SH-SY5Y (cell line): Measurements from ENCODE around the gene TRPV3.

Source experiments
- GATA2 ChIP-seq: IDR thresholded peaks from 2 replicates; pipeline ENCODE4 v1.6.1; 2011; ENCODE audit warnings: mild to moderate bottlenecking, low read depth, low read length
- GATA3 ChIP-seq: IDR thresholded peaks from 2 replicates; pipeline ENCODE4 v1.6.1; 2011; ENCODE audit warnings: low read depth, mild to moderate bottlenecking, low read length, moderate library complexity

- TF ChIP-seq GATA2 (no peak), GATA3 (no peak)
Measured at GRCh38 chr17:3482852-3483251, 74.8 kb downstream of the TRPV3 start.
